PC-9 (cell line): ENCODE measurements around the gene LSS. TPM values are rescaled to one million over a fixed set of nuclear protein-coding genes. Genes with fewer than 3 reads are reported as not detected.

ENCODE experiments used
- BruUV-seq: library from RNA; stranded (reverse); fragments of 400-500 nt; replicated peaks from 2 replicates; lab custom pipeline; 2021; lab: Mats Ljungman, UMichigan
- CTCF ChIA-PET: fragments of 300-600 bp; sonication (Branson Sonifier 250); formaldehyde crosslinking; loops from one replicate; lab custom pipeline; 2022; ENCODE audit warnings: antibody characterized with exemption; lab: Charles Lee
- POLR2A ChIA-PET: fragments of 300-600 bp; sonication (Branson Sonifier 250); formaldehyde crosslinking; loops from one replicate; lab custom pipeline; 2022; ENCODE audit warnings: antibody characterized with exemption; ENCODE audit not compliant: unreplicated experiment; lab: Charles Lee
- DNase-seq, 2 experiments: peaks; one replicate each; pipeline versions ENCODE4 v3.0.0 to v3.0.0-alpha.2; 2015 to 2022; ENCODE audit warnings: mixed read lengths in 1 of 2
- H2AFZ ChIP-seq: fragments of 200-600 bp; sonication (generic); 2 replicates; pipeline ENCODE4 v1.8.1; 2017; ENCODE audit warnings: antibody characterized with exemption
- H3F3A ChIP-seq: fragments of 200-600 bp; sonication (generic); 2 replicates; pipeline ENCODE4 v1.8.1; 2017; ENCODE audit warnings: antibody characterized with exemption, mild to moderate bottlenecking, low read depth; ENCODE audit not compliant: insufficient read depth
- H3K27ac ChIP-seq: fragments of 200-600 bp; sonication (generic); 2 replicates; pipeline ENCODE4 v1.6.1; 2016; ENCODE audit warnings: mixed run types
- H3K27me3 ChIP-seq: fragments of 200-600 bp; sonication (generic); 2 replicates; pipeline ENCODE4 v1.6.1; 2016; ENCODE audit warnings: low read depth, mixed run types; ENCODE audit not compliant: insufficient read depth
- H3K36me3 ChIP-seq: fragments of 200-600 bp; sonication (generic); 2 replicates; pipeline ENCODE4 v1.6.1; 2016; ENCODE audit warnings: low read depth, mixed run types
- H3K4me1 ChIP-seq: fragments of 200-600 bp; sonication (generic); replicated peaks from 2 replicates; pipeline ENCODE4 v1.6.1; 2016; ENCODE audit warnings: mixed run types; ENCODE audit not compliant: insufficient read depth
- H3K4me2 ChIP-seq: fragments of 200-600 bp; sonication (generic); 2 replicates; pipeline ENCODE4 v1.6.1; 2017; ENCODE audit warnings: mixed run types
- H3K4me3 ChIP-seq: fragments of 200-600 bp; sonication (generic); 2 replicates; pipeline ENCODE4 v1.6.1; 2016; ENCODE audit warnings: mixed run types
- H3K79me2 ChIP-seq: fragments of 200-600 bp; sonication (generic); 2 replicates; pipeline ENCODE4 v1.6.1; 2017; ENCODE audit warnings: low read depth, mixed run types
- H3K9me2 ChIP-seq: fragments of 200-600 bp; sonication (generic); 2 replicates; pipeline ENCODE4 v1.8.1; 2017; ENCODE audit warnings: mild to moderate bottlenecking; ENCODE audit not compliant: insufficient read depth
- H3K9me3 ChIP-seq: fragments of 200-600 bp; sonication (generic); 2 replicates; pipeline ENCODE4 v1.8.1; 2016; ENCODE audit warnings: low read depth; ENCODE audit not compliant: insufficient read depth
- H4K20me1 ChIP-seq: fragments of 200-600 bp; sonication (generic); 2 replicates; pipeline ENCODE4 v1.8.1; 2017; ENCODE audit not compliant: insufficient read depth
- EZH2 ChIP-seq: fragments of 200-600 bp; sonication (generic); IDR thresholded peaks from 2 replicates; pipeline ENCODE4 v1.8.0; 2017; ENCODE audit warnings: antibody characterized with exemption, low read depth
- intact Hi-C: fragments of 100-400 bp; cut with micrococcal nuclease; formaldehyde crosslinking; loops from one replicate; pipeline ENCODE4 v1.10.0; 2022; ENCODE audit not compliant: unreplicated experiment
- total RNA-seq: library from RNA; stranded (reverse); gene quantifications from 2 replicates; pipeline ENCODE4 v1.2.3, GENCODE V29; 2021
- TF ChIP-seq, protein P1 (sequence below): fragments of 200-600 bp; sonication (generic); conservative IDR thresholded peaks from 2 replicates; pipeline ENCODE4 v1.6.1; 2017; ENCODE audit warnings: mixed run types, antibody characterized with exemption, mild to moderate bottlenecking, moderate library complexity

The LSS gene
- total RNA-seq, 1 experiment from 2014 or later = 92.3 TPM

DNA sequence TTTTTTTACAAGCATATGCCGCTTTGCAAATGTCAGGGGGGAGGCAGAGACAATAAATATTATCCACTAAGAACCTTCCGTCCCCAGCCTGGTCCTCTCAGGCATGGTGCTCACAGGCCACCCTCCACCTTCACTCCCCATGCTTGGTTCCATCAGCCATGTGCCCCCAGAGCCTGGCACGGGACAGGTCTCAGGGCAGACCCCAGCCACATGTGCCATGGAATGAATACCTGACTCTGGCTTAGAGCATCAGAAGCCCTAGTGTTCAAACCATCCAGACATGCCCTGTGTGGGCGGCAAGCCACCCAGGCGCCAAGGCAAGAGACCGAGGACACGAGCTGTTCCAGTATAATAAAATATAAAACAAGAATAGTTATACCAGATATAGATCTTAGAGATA is 5.4 kb downstream of the LSS start:
- no peak overlapping the region for H3K4me2 ChIP-seq
- ChIA-PET CTCF (no interaction called here), POLR2A (no interaction called here)
- H4K20me1 ChIP-seq = no peaks in the 10 kb centered on the region
- H3K27me3 ChIP-seq = no peaks in the 10 kb centered on the region
- no peak overlapping the region for H3K27ac ChIP-seq
- no peak overlapping the region for H2AFZ ChIP-seq
- intact Hi-C loops = no loop called here
- no peaks in the 10 kb centered on the region for H3K9me2 ChIP-seq
- H3K79me2 ChIP-seq = peaks cover 9% of the 10 kb centered on the region; the same call in 1 of the 2 replicates
- no peaks in the 10 kb centered on the region for H3K36me3 ChIP-seq
- DNase-seq = no peak
- H3F3A ChIP-seq = peaks cover 4% of the 10 kb centered on the region; the same call in 1 of the 2 replicates
- peaks cover 18% of the 10 kb centered on the region for H3K4me1 ChIP-seq
- no TSS peak for BruUV-seq
- H3K9me3 ChIP-seq = no peaks in the 10 kb centered on the region
- H3K4me3 ChIP-seq = no peak overlapping the region
- TF ChIP-seq EZH2 = no peak
- TF ChIP-seq, protein P1, sequence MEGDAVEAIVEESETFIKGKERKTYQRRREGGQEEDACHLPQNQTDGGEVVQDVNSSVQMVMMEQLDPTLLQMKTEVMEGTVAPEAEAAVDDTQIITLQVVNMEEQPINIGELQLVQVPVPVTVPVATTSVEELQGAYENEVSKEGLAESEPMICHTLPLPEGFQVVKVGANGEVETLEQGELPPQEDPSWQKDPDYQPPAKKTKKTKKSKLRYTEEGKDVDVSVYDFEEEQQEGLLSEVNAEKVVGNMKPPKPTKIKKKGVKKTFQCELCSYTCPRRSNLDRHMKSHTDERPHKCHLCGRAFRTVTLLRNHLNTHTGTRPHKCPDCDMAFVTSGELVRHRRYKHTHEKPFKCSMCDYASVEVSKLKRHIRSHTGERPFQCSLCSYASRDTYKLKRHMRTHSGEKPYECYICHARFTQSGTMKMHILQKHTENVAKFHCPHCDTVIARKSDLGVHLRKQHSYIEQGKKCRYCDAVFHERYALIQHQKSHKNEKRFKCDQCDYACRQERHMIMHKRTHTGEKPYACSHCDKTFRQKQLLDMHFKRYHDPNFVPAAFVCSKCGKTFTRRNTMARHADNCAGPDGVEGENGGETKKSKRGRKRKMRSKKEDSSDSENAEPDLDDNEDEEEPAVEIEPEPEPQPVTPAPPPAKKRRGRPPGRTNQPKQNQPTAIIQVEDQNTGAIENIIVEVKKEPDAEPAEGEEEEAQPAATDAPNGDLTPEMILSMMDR = no peak

DNA sequence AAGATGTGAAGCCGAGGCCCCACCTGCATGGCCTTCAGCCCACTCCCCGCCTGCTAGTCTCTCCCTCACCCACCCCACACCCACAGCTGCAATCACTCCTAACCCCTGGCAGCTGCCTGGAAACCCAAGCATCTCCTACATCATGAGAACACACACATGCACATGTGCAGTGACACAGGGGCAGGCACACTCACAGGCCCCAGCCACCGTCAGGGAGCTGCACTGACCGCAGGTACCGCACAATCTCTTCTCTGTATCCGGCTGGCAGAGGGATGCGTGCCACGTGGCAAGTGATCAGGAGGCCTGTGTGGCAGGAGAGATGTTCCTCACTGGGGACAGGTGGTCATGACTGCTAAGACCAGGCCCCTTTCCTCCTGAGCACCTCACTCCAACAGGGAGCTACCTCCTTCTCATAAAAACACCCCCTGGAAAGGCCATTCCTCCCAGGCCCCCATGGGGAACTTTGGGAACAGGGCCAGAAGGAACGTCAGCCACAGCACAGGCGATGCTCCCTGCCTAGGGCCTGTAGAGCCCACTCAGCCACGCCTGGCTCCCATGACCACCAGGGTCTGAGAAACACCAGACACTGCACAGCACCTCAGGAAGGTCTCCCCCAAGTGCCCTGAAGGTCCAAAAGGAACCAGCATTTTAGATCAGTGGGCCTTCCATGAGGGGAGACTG is 6.0 kb downstream of the LSS start:
- intact Hi-C loops = no loop called here
- ChIA-PET POLR2A (no interaction called here), CTCF (no interaction called here)
- Histone ChIP-seq H3K79me2 (peaks cover 3% of the 10 kb centered on the region; the same call in 1 of the 2 replicates), H3K9me3 (no peaks in the 10 kb centered on the region), H3F3A (peaks cover 4% of the 10 kb centered on the region; the same call in 1 of the 2 replicates), H3K4me3 (no peak overlapping the region), H3K9me2 (no peaks in the 10 kb centered on the region), H3K36me3 (no peaks in the 10 kb centered on the region), H3K4me1 (peaks cover 12% of the 10 kb centered on the region), H2AFZ (no peak overlapping the region), H3K27me3 (no peaks in the 10 kb centered on the region), H4K20me1 (no peaks in the 10 kb centered on the region), H3K27ac (no peak overlapping the region), H3K4me2 (no peak overlapping the region)
- BruUV-seq = no TSS peak
- TF ChIP-seq, protein P1 = no peak
- TF ChIP-seq EZH2 = no peak
- DNase-seq = no peak

DNA sequence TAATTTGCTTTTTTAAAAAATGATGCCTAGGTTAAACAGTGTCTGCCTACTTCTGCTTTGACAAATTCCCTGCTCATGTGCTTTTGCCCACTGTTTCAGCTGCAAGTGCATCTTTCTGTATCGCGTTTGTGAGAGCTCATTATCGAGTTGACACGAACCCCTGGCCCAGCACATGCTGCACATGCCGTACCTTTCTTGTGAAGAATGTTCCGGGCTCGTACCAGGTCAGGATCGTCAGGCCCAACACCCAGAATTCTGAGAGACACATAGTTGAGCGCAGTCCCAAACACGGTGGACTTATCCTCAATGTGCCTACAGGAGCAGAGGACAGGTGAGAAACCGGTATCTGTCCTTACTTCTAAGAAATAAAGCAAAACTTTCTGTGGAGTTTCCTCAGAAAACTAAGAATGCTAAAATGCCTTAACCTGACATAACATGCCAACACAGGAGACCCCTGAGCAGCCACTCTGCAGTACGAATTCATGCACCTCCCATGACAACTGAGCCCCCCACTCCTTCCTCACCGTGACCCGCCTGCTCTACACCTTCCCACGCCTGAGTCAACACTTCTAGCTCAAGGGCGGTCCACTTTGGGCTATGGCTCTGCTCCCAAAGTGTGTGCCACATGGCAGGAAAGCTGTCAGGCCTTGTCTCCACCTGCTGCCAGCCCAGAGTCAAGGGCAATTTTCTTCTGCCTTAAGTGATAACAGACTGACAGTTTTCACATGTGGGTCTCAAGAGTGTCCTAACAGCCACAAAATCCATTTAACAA is 6.7 kb downstream of the LSS start:
- Histone ChIP-seq H3K4me3 (no peak overlapping the region), H4K20me1 (no peaks in the 10 kb centered on the region), H3K9me3 (no peaks in the 10 kb centered on the region), H3K27ac (no peak overlapping the region), H3K4me1 (peaks cover 6% of the 10 kb centered on the region), H3K36me3 (no peaks in the 10 kb centered on the region), H3F3A (peaks cover 4% of the 10 kb centered on the region; the same call in 1 of the 2 replicates), H3K4me2 (no peak overlapping the region), H3K9me2 (no peaks in the 10 kb centered on the region), H2AFZ (no peak overlapping the region), H3K79me2 (no peaks in the 10 kb centered on the region; the same call in 1 of the 2 replicates), H3K27me3 (no peaks in the 10 kb centered on the region)
- DNase-seq = no peak
- intact Hi-C loops = no loop called here
- no peak for TF ChIP-seq EZH2
- TF ChIP-seq, protein P1 = no peak
- ChIA-PET CTCF (no interaction called here), POLR2A (no interaction called here)
- no TSS peak for BruUV-seq
